HepG2 (cell line): ENCODE data around the gene GPC6. TPM values are rescaled to one million over a fixed set of nuclear protein-coding genes. Genes with fewer than 3 reads are reported as not detected.

ENCODE experiments used
- ATAC-seq: fragments of 200-7000 bp; cut with Tn5 transposase; 3 replicates; pipeline ENCODE4 v1.9.1; 2020; ENCODE audit warnings: mild to moderate bottlenecking, moderate library complexity
- BruUV-seq: library from RNA; stranded (reverse); fragments of 400-500 nt; replicated peaks from 2 replicates; lab custom pipeline; 2021; lab: Mats Ljungman, UMichigan
- CTCF ChIA-PET: fragments of 300-600 bp; formaldehyde crosslinking; extraction: SDS; loops from one replicate; lab custom pipeline; 2021; ENCODE audit warnings: low total read pairs, inconsistent platforms, low intra/inter-chr PET ratio; lab: Yijun Ruan, JAX
- POLR2A ChIA-PET: fragments of 350-600 bp; sonication (Branson Sonifier 250); formaldehyde crosslinking; loops from one replicate; lab custom pipeline; 2020; ENCODE audit warnings: antibody characterized with exemption, inconsistent platforms; lab: Yijun Ruan, JAX
- DNase-seq: peaks from one replicate; pipeline ENCODE4 v3.0.0-alpha.2; 2015; ENCODE audit warnings: low spot score
- FAIRE-seq: peaks from 3 replicates; lab custom pipeline; 2011; peaks lifted over from hg19 to GRCh38; lab: Jason Lieb, UNC
- H2AFZ ChIP-seq: one replicate; pipeline ENCODE4 v1.6.1; 2011; ENCODE audit warnings: low read length, inconsistent platforms
- H3K27ac ChIP-seq: fragments of 300-600 bp; 3 replicates; pipeline ENCODE4 v1.8.0; 2011; ENCODE audit warnings: mixed run types, mild to moderate bottlenecking, mixed read lengths, low read length, inconsistent platforms; ENCODE audit not compliant: insufficient read depth; ENCODE audit errors: extremely low read length
- H3K27me3 ChIP-seq, 2 experiments: fragments of 200-600 bp in 1 of 2; 2 replicates in 1 of 2; 3 replicates in 1 of 2; pipeline versions ENCODE4 v1.6.0 to v1.8.0; 2011; ENCODE audit warnings: low read length in 2 of 2, mild to moderate bottlenecking in 2 of 2, moderate library complexity in 2 of 2, inconsistent platforms in 1 of 2; ENCODE audit not compliant: insufficient read depth in 2 of 2, control insufficient read depth in 1 of 2
- H3K36me3 ChIP-seq, 2 experiments: fragments of 200-600 bp in 1 of 2; replicated peaks in 1 of 2; 2 replicates in 1 of 2; 3 replicates in 1 of 2; pipeline versions ENCODE4 v1.5.1 to v1.8.0; 2011; ENCODE audit warnings: low read length in 2 of 2, inconsistent platforms in 1 of 2; ENCODE audit not compliant: insufficient read depth in 2 of 2, control insufficient read depth in 1 of 2
- H3K4me1 ChIP-seq: 2 replicates; pipeline ENCODE4 v1.5.1; 2012; ENCODE audit warnings: low read length, inconsistent platforms; ENCODE audit not compliant: insufficient read depth
- H3K4me2 ChIP-seq: 2 replicates; pipeline ENCODE4 v1.6.0; 2011; ENCODE audit warnings: low read depth, low read length, inconsistent platforms
- H3K4me3 ChIP-seq, 3 experiments: fragments of 200-600 bp in 1 of 3; sonication (generic), shearing (Covaris generic) in 1 of 3; replicated peaks in 1 of 3; 2 replicates each; pipeline ENCODE4 v1.5.1; 2011 to 2016; ENCODE audit warnings: low read length in 3 of 3, inconsistent platforms in 2 of 3, low read depth in 2 of 3, mild to moderate bottlenecking in 2 of 3, control low read depth in 1 of 3, mixed read lengths in 1 of 3; ENCODE audit not compliant: insufficient read depth in 1 of 3
- H3K79me2 ChIP-seq: one replicate; pipeline ENCODE4 v1.6.1; 2011; ENCODE audit warnings: low read length, inconsistent platforms; ENCODE audit not compliant: insufficient read depth
- H3K9ac ChIP-seq: 2 replicates; pipeline ENCODE4 v1.6.0; 2011; ENCODE audit warnings: mild to moderate bottlenecking, low read depth, low read length, inconsistent platforms; ENCODE audit not compliant: insufficient read depth
- H3K9me3 ChIP-seq: 2 replicates; pipeline ENCODE4 v1.5.1; 2012; ENCODE audit warnings: mild to moderate bottlenecking, low read length
- H4K20me1 ChIP-seq: 2 replicates; pipeline ENCODE4 v1.6.0; 2011; ENCODE audit warnings: inconsistent platforms, mild to moderate bottlenecking, low read length, moderate library complexity; ENCODE audit not compliant: insufficient read depth
- ARID5B ChIP-seq: IDR thresholded peaks from 2 replicates; pipeline ENCODE4 v1.4.0; 2020; ENCODE audit warnings: mild to moderate bottlenecking, missing genetic modification reagents
- JDP2 ChIP-seq: sonication (generic); formaldehyde crosslinking; IDR thresholded peaks from 2 replicates; pipeline ENCODE4 v1.8.1; 2022; ENCODE audit warnings: missing genetic modification reagents, borderline replicate concordance
- LBX2 ChIP-seq: sonication (generic); formaldehyde crosslinking; IDR thresholded peaks from 2 replicates; pipeline ENCODE4 v1.5.0; 2020; ENCODE audit warnings: missing genetic modification reagents, mild to moderate bottlenecking, borderline replicate concordance
- SMAD9 ChIP-seq: sonication (generic); formaldehyde crosslinking; IDR thresholded peaks from 2 replicates; pipeline ENCODE4 v1.5.1; 2020; ENCODE audit warnings: mild to moderate bottlenecking, missing genetic modification reagents
- TAF1 ChIP-seq: sonication (generic); formaldehyde crosslinking; IDR thresholded peaks from 2 replicates; pipeline ENCODE4 v1.4.0; 2020; ENCODE audit warnings: missing genetic modification reagents
- TP53 ChIP-seq: sonication (generic); formaldehyde crosslinking; conservative IDR thresholded peaks from 2 replicates; pipeline ENCODE4 v1.4.0; 2020; ENCODE audit warnings: missing genetic modification reagents
- WGBS: methylation state at CpG from one replicate; pipeline ENCODE4 v1.1.6; 2017; ENCODE audit warnings: low lambda C conversion rate; 5-methylcytosine and 5-hydroxymethylcytosine counted together
- in situ Hi-C: cut with HindIII; loops from 2 replicates; pipeline ENCODE4 v1.10.0; 2017; ENCODE audit warnings: low pct_unique_long_range_greater_than_20kb; ENCODE audit not compliant: extremely low pct_ligation_motif_present
- intact Hi-C: fragments of 100-400 bp; cut with micrococcal nuclease; formaldehyde crosslinking; loops from one replicate; pipeline ENCODE4 v1.10.0; 2022; ENCODE audit not compliant: unreplicated experiment
- polyA plus RNA-seq, 8 experiments: library from polyadenylated mRNA; depleted of rRNA in 3 of 8; stranded (reverse) in 7 of 8; unstranded in 1 of 8; fragments of >200 nt; fragmentation: Illumina TruSeq in 4 of 8; extraction: Trizol in 4 of 8; gene quantifications; 2 replicates each; pipeline versions ENCODE4 v1.2.1 to v1.2.3, GENCODE V29; 2011 to 2016; ENCODE audit warnings: low read depth in 4 of 8, missing spikeins in 1 of 8, mixed read lengths in 1 of 8; ENCODE audit not compliant: insufficient read depth in 1 of 8
- total RNA-seq, 5 experiments: library from RNA; depleted of rRNA; stranded (reverse); fragments of >200 nt; fragmentation: Illumina TruSeq; extraction: Trizol; gene quantifications; 2 replicates each; pipeline ENCODE4 v1.2.3, GENCODE V29; 2016; ENCODE audit warnings: low read depth in 1 of 5

Gene GPC6
- total and polyA plus RNA-seq, 2 of the 13 experiments (the other 11 are each of a cell fraction or from before 2014, with no cell fraction given): 24.5 to 33.9 TPM

GRCh38 chr13:93265800-93266199 lies 39.2 kb downstream of the GPC6 start:
- H4K20me1 ChIP-seq: no peaks in the 10 kb centered on the region
- ChIA-PET POLR2A (no interaction called here), CTCF (no interaction called here)
- no peak overlapping the region for H3K4me3 ChIP-seq
- in situ Hi-C loops: no loop called here
- BruUV-seq: no TSS peak
- no peaks in the 10 kb centered on the region for H3K36me3 ChIP-seq
- peaks cover 10% of the 10 kb centered on the region for H3K79me2 ChIP-seq
- TF ChIP-seq SMAD9 (CRISPR knock-in tag): no peak
- no peak for TF ChIP-seq ARID5B (CRISPR knock-in tag)
- TF ChIP-seq TP53 (CRISPR knock-in tag): no peak
- TF ChIP-seq TAF1: no peak
- TF ChIP-seq JDP2: no peak
- H3K27me3 ChIP-seq: no peaks in the 10 kb centered on the region
- H3K9me3 ChIP-seq: no peaks in the 10 kb centered on the region
- FAIRE-seq (no peak), ATAC-seq (no peak), DNase-seq (no peak)
- H2AFZ ChIP-seq: no peak overlapping the region
- WGBS: 83% methylated on average over 5 of the region's 5 CpGs
- H3K9ac ChIP-seq: no peak overlapping the region
- intact Hi-C loops: no loop called here
- no peak overlapping the region for H3K4me2 ChIP-seq
- no peak overlapping the region for H3K27ac ChIP-seq
- peaks cover 6% of the 10 kb centered on the region; the same call in 1 of the 2 replicates for H3K4me1 ChIP-seq

GRCh38 chr13:93266681-93267080 lies 40.1 kb downstream of the GPC6 start:
- intact Hi-C loops: no loop called here
- Histone ChIP-seq H3K9me3 (no peaks in the 10 kb centered on the region), H3K9ac (no peak overlapping the region), H3K4me2 (no peak overlapping the region), H3K36me3 (no peaks in the 10 kb centered on the region), H4K20me1 (no peaks in the 10 kb centered on the region), H3K4me3 (no peak overlapping the region), H3K4me1 (peaks cover 15% of the 10 kb centered on the region), H3K27me3 (no peaks in the 10 kb centered on the region), H3K79me2 (peaks cover 11% of the 10 kb centered on the region), H2AFZ (no peak overlapping the region), H3K27ac (no peak overlapping the region)
- no peak for TF ChIP-seq LBX2 (CRISPR knock-in tag)
- no TSS peak for BruUV-seq
- DNase-seq (no peak), ATAC-seq (no peak), FAIRE-seq (no peak)
- CTCF ChIA-PET: no interaction called here
- POLR2A ChIA-PET: interaction anchor here (1.5 kb wide), 1 partner anchor 18 kb away, joined by 4 read pairs; no protein-coding TSS in a partner anchor
- in situ Hi-C loops: no loop called here
- 97% methylated on average over 1 of the region's 1 CpG for WGBS
